OCI-LY7 (cell line): Measurements from ENCODE around the gene SLC10A3. TPM values are rescaled to one million over a fixed set of nuclear protein-coding genes. Genes with fewer than 3 reads are reported as not detected.

Experiments used
- BruUV-seq: library from RNA; stranded (reverse); fragments of 400-500 nt; replicated peaks from 2 replicates; lab custom pipeline; 2021; lab: Mats Ljungman, UMichigan
- CTCF ChIA-PET: fragments of 300-600 bp; sonication (Branson Sonifier 250); formaldehyde crosslinking; loops from one replicate; lab custom pipeline; 2022; ENCODE audit warnings: antibody characterized with exemption; ENCODE audit not compliant: unreplicated experiment; lab: Charles Lee
- POLR2A ChIA-PET: fragments of 300-600 bp; sonication (Branson Sonifier 250); formaldehyde crosslinking; loops from one replicate; lab custom pipeline; 2022; ENCODE audit warnings: antibody characterized with exemption; lab: Charles Lee
- DNase-seq: peaks from one replicate; pipeline ENCODE4 v3.0.0-alpha.2; 2015; ENCODE audit warnings: low spot score
- H2AFZ ChIP-seq: fragments of 200-600 bp; sonication (generic), shearing (Covaris generic); 2 replicates; pipeline ENCODE4 v1.6.1; 2014; ENCODE audit warnings: mild to moderate bottlenecking, antibody characterized with exemption, low read length, moderate library complexity
- H3K27ac ChIP-seq: fragments of 200-600 bp; sonication (generic); 2 replicates; pipeline ENCODE4 v1.5.1; 2014; ENCODE audit warnings: mixed run types, low read depth, mild to moderate bottlenecking, moderate library complexity, low read length, inconsistent platforms; ENCODE audit not compliant: poor library complexity, severe bottlenecking
- H3K36me3 ChIP-seq: fragments of 200-600 bp; sonication (generic); 2 replicates; pipeline ENCODE4 v1.6.1; 2014; ENCODE audit warnings: mild to moderate bottlenecking, antibody characterized with exemption, low read length, moderate library complexity, mixed read lengths; ENCODE audit not compliant: insufficient read depth
- H3K4me1 ChIP-seq: fragments of 200-600 bp; sonication (generic); 2 replicates; pipeline ENCODE4 v1.5.1; 2014; ENCODE audit warnings: mild to moderate bottlenecking, low read length; ENCODE audit not compliant: insufficient read depth, poor library complexity, severe bottlenecking
- H3K4me2 ChIP-seq: fragments of 200-600 bp; sonication (generic); 2 replicates; pipeline ENCODE4 v1.6.1; 2014; ENCODE audit warnings: mild to moderate bottlenecking, low read length
- H3K4me3 ChIP-seq: fragments of 200-600 bp; sonication (generic); 2 replicates; pipeline ENCODE4 v1.5.1; 2014; ENCODE audit warnings: mild to moderate bottlenecking, low read depth, low read length; ENCODE audit not compliant: poor library complexity, severe bottlenecking
- H3K79me2 ChIP-seq: fragments of 200-600 bp; sonication (generic); 2 replicates; pipeline ENCODE4 v1.6.1; 2016; ENCODE audit warnings: low read depth, mild to moderate bottlenecking, low read length, moderate library complexity, mixed read lengths; ENCODE audit not compliant: insufficient read depth
- H3K9me2 ChIP-seq: fragments of 200-600 bp; sonication (generic); 2 replicates; pipeline ENCODE4 v1.6.1; 2016; ENCODE audit warnings: mild to moderate bottlenecking, low read length, mixed read lengths; ENCODE audit not compliant: insufficient read depth
- H3K9me3 ChIP-seq: fragments of 200-600 bp; sonication (generic); 2 replicates; pipeline ENCODE4 v1.6.1; 2014; ENCODE audit warnings: mild to moderate bottlenecking, mixed run types, low read length, mixed read lengths
- H4K20me1 ChIP-seq: fragments of 200-600 bp; sonication (generic); 2 replicates; pipeline ENCODE4 v1.6.1; 2014; ENCODE audit warnings: mild to moderate bottlenecking, antibody characterized with exemption, low read length, moderate library complexity, mixed read lengths; ENCODE audit not compliant: insufficient read depth
- EZH2phosphoT487 ChIP-seq: fragments of 200-600 bp; sonication (generic); IDR thresholded peaks from 2 replicates; pipeline ENCODE4 v1.6.1; 2018; ENCODE audit warnings: low read depth, borderline replicate concordance, mild to moderate bottlenecking, mixed run types, antibody characterized with exemption, low read length, moderate library complexity, mixed read lengths
- intact Hi-C: fragments of 100-400 bp; cut with micrococcal nuclease; formaldehyde crosslinking; loops from one replicate; pipeline ENCODE4 v1.10.0; 2022; ENCODE audit not compliant: unreplicated experiment
- total RNA-seq, 2 experiments: library from RNA; depleted of rRNA in 1 of 2; stranded (reverse); fragments of >200 nt in 1 of 2; shearing (Covaris generic) in 1 of 2; gene quantifications; 2 replicates each; pipeline ENCODE4 v1.2.3, GENCODE V29; 2014 to 2022
- TF ChIP-seq, protein P1 (sequence below): fragments of 200-600 bp; sonication (generic); conservative IDR thresholded peaks from 2 replicates; pipeline ENCODE4 v1.5.1; 2014; ENCODE audit warnings: mild to moderate bottlenecking, antibody characterized with exemption, low read length, moderate library complexity, mixed read lengths

SLC10A3 gene
- total RNA-seq, 2 experiments from 2014 or later = 14.1 to 15.6 TPM

GRCh38 chrX:154507673-154508383, 17.4 kb upstream of the SLC10A3 start:
- Histone ChIP-seq H2AFZ (no peak overlapping the region), H4K20me1 (no peaks in the 10 kb centered on the region), H3K9me2 (no peaks in the 10 kb centered on the region), H3K79me2 (no peaks in the 10 kb centered on the region), H3K27ac (no peak overlapping the region), H3K9me3 (no peaks in the 10 kb centered on the region), H3K4me2 (no peak overlapping the region), H3K4me3 (no peak overlapping the region), H3K4me1 (no peaks in the 10 kb centered on the region), H3K36me3 (peaks cover 9% of the 10 kb centered on the region)
- BruUV-seq = no TSS peak
- no peak for TF ChIP-seq EZH2phosphoT487
- TF ChIP-seq, protein P1, sequence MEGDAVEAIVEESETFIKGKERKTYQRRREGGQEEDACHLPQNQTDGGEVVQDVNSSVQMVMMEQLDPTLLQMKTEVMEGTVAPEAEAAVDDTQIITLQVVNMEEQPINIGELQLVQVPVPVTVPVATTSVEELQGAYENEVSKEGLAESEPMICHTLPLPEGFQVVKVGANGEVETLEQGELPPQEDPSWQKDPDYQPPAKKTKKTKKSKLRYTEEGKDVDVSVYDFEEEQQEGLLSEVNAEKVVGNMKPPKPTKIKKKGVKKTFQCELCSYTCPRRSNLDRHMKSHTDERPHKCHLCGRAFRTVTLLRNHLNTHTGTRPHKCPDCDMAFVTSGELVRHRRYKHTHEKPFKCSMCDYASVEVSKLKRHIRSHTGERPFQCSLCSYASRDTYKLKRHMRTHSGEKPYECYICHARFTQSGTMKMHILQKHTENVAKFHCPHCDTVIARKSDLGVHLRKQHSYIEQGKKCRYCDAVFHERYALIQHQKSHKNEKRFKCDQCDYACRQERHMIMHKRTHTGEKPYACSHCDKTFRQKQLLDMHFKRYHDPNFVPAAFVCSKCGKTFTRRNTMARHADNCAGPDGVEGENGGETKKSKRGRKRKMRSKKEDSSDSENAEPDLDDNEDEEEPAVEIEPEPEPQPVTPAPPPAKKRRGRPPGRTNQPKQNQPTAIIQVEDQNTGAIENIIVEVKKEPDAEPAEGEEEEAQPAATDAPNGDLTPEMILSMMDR = no peak
- CTCF ChIA-PET = no interaction called here
- DNase-seq = no peak
- POLR2A ChIA-PET = no interaction called here
- intact Hi-C loops = no loop called here

DNA sequence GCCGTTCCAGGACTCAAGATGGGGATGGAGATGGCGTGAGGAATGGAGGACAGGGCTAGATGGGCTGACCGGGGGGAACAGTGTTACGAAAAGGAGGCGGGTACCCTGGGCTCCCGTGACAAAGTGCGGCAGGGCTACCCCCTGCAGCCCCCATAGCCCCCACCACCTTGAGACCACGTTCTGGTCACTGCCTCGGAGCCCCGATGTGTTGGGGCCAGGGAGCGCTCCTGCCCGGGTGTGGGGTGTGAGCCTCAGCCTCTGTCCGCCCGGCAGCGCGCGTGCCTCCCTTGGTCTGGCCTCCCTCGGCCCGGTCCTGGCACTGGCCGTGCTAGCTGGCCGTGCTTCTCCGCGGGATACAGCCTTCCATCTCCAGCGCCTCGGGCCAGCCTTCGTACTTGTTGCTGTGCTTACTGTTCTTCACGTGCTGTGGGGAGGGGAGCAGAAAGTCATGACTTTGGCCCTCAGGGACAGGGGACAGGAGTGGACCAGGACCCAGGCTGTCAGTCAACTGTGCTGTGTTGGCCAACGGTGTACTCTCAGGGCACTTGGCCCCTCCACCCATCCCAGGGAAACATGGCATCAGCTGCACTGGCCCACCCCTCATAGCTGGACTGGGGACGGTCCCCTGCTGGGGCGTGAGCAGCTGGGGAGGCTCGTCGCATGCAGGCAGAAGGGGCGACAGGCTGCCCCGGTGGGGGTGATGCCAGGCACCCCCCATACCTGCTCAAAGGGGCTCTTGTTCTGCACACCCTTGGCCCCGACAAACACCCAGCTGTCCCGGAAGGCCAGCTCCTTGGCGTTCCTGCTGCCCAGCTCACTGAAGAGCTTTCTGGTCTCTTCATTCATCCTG, 16.3 kb upstream of the SLC10A3 start:
- ChIA-PET POLR2A (no interaction called here), CTCF (no interaction called here)
- Histone ChIP-seq H4K20me1 (no peaks in the 10 kb centered on the region), H3K4me2 (no peak overlapping the region), H3K79me2 (no peaks in the 10 kb centered on the region), H3K9me3 (no peaks in the 10 kb centered on the region), H3K4me1 (no peaks in the 10 kb centered on the region), H3K9me2 (no peaks in the 10 kb centered on the region), H2AFZ (no peak overlapping the region), H3K4me3 (no peak overlapping the region), H3K27ac (no peak overlapping the region), H3K36me3 (peaks cover 9% of the 10 kb centered on the region)
- TF ChIP-seq, protein P1 = no peak
- no peak for TF ChIP-seq EZH2phosphoT487
- DNase-seq = no peak
- BruUV-seq = no TSS peak
- intact Hi-C loops = no loop called here

- TF ChIP-seq EZH2phosphoT487 = no peak
- TF ChIP-seq, protein P1 = no peak
- intact Hi-C loops = no loop called here
- Histone ChIP-seq H3K9me3 (no peaks in the 10 kb centered on the region), H3K4me1 (no peaks in the 10 kb centered on the region), H4K20me1 (no peaks in the 10 kb centered on the region), H3K79me2 (no peaks in the 10 kb centered on the region), H3K4me3 (no peak overlapping the region), H2AFZ (no peak overlapping the region), H3K36me3 (peaks cover 9% of the 10 kb centered on the region), H3K4me2 (no peak overlapping the region), H3K9me2 (no peaks in the 10 kb centered on the region), H3K27ac (no peak overlapping the region)
- POLR2A ChIA-PET = no interaction called here
- no TSS peak for BruUV-seq
- no peak for DNase-seq
- CTCF ChIA-PET = no interaction called here
Measured at GRCh38 chrX:154505734-154506133, 15.3 kb upstream of the SLC10A3 start.
